Sciatic nerve (tissue), 2 donors: ENCODE data around the gene GAREM1. TPM values are rescaled to one million over a fixed set of nuclear protein-coding genes. Genes with fewer than 3 reads are reported as not detected.
"Not testable (repeated sequence)": the region's sequence is repeated elsewhere in the genome, so short reads cannot be mapped to it uniquely, and the experiment has no call there.

Experiments
- ATAC-seq: fragments of 200-7000 bp; cut with Tn5 transposase; one replicate; pipeline ENCODE4 v1.9.1; 2020; ENCODE audit warnings: mild to moderate bottlenecking, moderate library complexity
- DNase-seq: peaks from one replicate; pipeline ENCODE4 v3.0.0-alpha.2; 2020; ENCODE audit warnings: low spot score
- intact Hi-C: fragments of 100-400 bp; cut with DNase I; formaldehyde crosslinking; loops from one replicate; pipeline ENCODE4 v1.14.2; 2022
- total RNA-seq: library from RNA; stranded (reverse); fragmentation: NEBNext Ultra II Directional; extraction: Animal tissue kit (Norgen Biotek cat#: 25700); gene quantifications from one replicate; pipeline ENCODE4 v1.2.1, GENCODE V29; 2021
- donor health status: DM: no; HTN: no; CAD: no.
- donor health status: DM: no; HTN: no; CAD: no.

GAREM1 gene
- total RNA-seq, 1 donor from 2014 or later, result 29.9 TPM

GRCh38 chr18:32308493-32309120 is 162.1 kb downstream of the GAREM1 start:
- ATAC-seq (peak; percentile 94), DNase-seq (no peak)

GRCh38 chr18:32303400-32303799 is 167.3 kb downstream of the GAREM1 start:
- ATAC-seq, result no peak
- DNase-seq, result no peak
- intact Hi-C loops, result no loop called here

More at GRCh38 chr18:32308493-32309120, 162.1 kb downstream of the GAREM1 start:
- intact Hi-C loops, result no loop called here

- DNase-seq, result no peak
- intact Hi-C loops, result no loop called here
- ATAC-seq, result no peak
Observed at GRCh38 chr18:32302806-32303205, 167.9 kb downstream of the GAREM1 start.

- ATAC-seq (peak; percentile 60), DNase-seq (no peak)
- intact Hi-C loops, result no loop called here
Observed at GRCh38 chr18:32301976-32302743, 168.5 kb downstream of the GAREM1 start.

GRCh38 chr18:32301361-32301760 is 169.3 kb downstream of the GAREM1 start:
- intact Hi-C loops, result no loop called here
- ATAC-seq (no peak), DNase-seq (no peak)

- no peak for ATAC-seq
- DNase-seq, result no peak
- intact Hi-C loops, result no loop called here
Observed at GRCh38 chr18:32300914-32301313, 169.8 kb downstream of the GAREM1 start.

- ATAC-seq (no peak), DNase-seq (no peak)
- intact Hi-C loops, result no loop called here
Observed at GRCh38 chr18:32299484-32299883, 171.2 kb downstream of the GAREM1 start.

GRCh38 chr18:32298171-32298667 is 172.5 kb downstream of the GAREM1 start:
- ATAC-seq (peak; percentile 78), DNase-seq (no peak)
- intact Hi-C loops, result no loop called here

GRCh38 chr18:32297579-32298170 is 173.0 kb downstream of the GAREM1 start:
- intact Hi-C loops, result no loop called here
- DNase-seq (no peak), ATAC-seq (no peak)

- ATAC-seq, result no peak
- intact Hi-C loops, result no loop called here
- DNase-seq, result no peak
Observed at GRCh38 chr18:32296851-32297250, 173.8 kb downstream of the GAREM1 start.

GRCh38 chr18:32295604-32296003 is 175.1 kb downstream of the GAREM1 start:
- no peak for DNase-seq
- ATAC-seq, result no peak
- intact Hi-C loops, result no loop called here

GRCh38 chr18:32293107-32293506 is 177.6 kb downstream of the GAREM1 start:
- ATAC-seq (peak; percentile 85), DNase-seq (no peak)
- intact Hi-C loops, result no loop called here

- intact Hi-C loops, ATAC-seq: not testable (repeated sequence)
Observed at GRCh38 chr18:32291623-32292022, 179.1 kb downstream of the GAREM1 start.

GRCh38 chr18:32290810-32291209 is 179.9 kb downstream of the GAREM1 start:
- ATAC-seq (no peak), DNase-seq (no peak)
- intact Hi-C loops, result no loop called here

More at GRCh38 chr18:32291623-32292022, 179.1 kb downstream of the GAREM1 start:
- not testable (repeated sequence) for DNase-seq

GRCh38 chr18:32289483-32290075 is 181.1 kb downstream of the GAREM1 start:
- intact Hi-C loops, result no loop called here
- ATAC-seq (no peak), DNase-seq (no peak)

- intact Hi-C loops, result no loop called here
- no peak for DNase-seq
Observed at GRCh38 chr18:32287873-32288272, 182.8 kb downstream of the GAREM1 start.

GRCh38 chr18:32287249-32287648 is 183.4 kb downstream of the GAREM1 start:
- peak; percentile 88 for ATAC-seq
- peak; percentile 59 for DNase-seq
- intact Hi-C loops, result no loop called here

More at GRCh38 chr18:32287873-32288272, 182.8 kb downstream of the GAREM1 start:
- ATAC-seq, result no peak

- intact Hi-C loops, result no loop called here
- ATAC-seq (peak; percentile 51), DNase-seq (no peak)
Observed at GRCh38 chr18:32286749-32287148, 183.9 kb downstream of the GAREM1 start.

GRCh38 chr18:32284284-32284683 is 186.4 kb downstream of the GAREM1 start:
- ATAC-seq, result peak; percentile 20
- intact Hi-C loops, result no loop called here
- no peak for DNase-seq
